OCI-LY1 (cell line): ENCODE data around the gene TMEM115.

Experiments
- H2AFZ ChIP-seq: fragments of 200-600 bp; sonication (generic), shearing (Covaris generic); 2 replicates; pipeline ENCODE4 v1.6.0; 2014; ENCODE audit warnings: antibody characterized with exemption, mild to moderate bottlenecking, low read length
- H3F3A ChIP-seq: fragments of 200-600 bp; sonication (generic), shearing (Covaris generic); 2 replicates; pipeline ENCODE4 v1.6.0; 2014; ENCODE audit warnings: mild to moderate bottlenecking, antibody characterized with exemption, low read length, moderate library complexity; ENCODE audit not compliant: insufficient read depth
- H3K27ac ChIP-seq: fragments of 200-600 bp; sonication (generic); 2 replicates; pipeline ENCODE4 v1.5.1; 2014; ENCODE audit warnings: low read length, mixed run types, mild to moderate bottlenecking, low read depth; ENCODE audit not compliant: poor library complexity, severe bottlenecking
- H3K27me3 ChIP-seq: fragments of 200-600 bp; sonication (generic); 2 replicates; pipeline ENCODE4 v1.6.0; 2014; ENCODE audit warnings: antibody characterized with exemption, mild to moderate bottlenecking, low read length, moderate library complexity; ENCODE audit not compliant: insufficient read depth
- H3K36me3 ChIP-seq: fragments of 200-600 bp; sonication (generic); 2 replicates; pipeline ENCODE4 v1.6.1; 2014; ENCODE audit warnings: mild to moderate bottlenecking, antibody characterized with exemption, low read length, moderate library complexity, mixed read lengths; ENCODE audit not compliant: insufficient read depth
- H3K4me1 ChIP-seq: fragments of 200-600 bp; sonication (generic); 2 replicates; pipeline ENCODE4 v1.5.1; 2014; ENCODE audit warnings: mild to moderate bottlenecking, low read length, moderate library complexity; ENCODE audit not compliant: insufficient read depth, severe bottlenecking
- H3K4me2 ChIP-seq: fragments of 200-600 bp; sonication (generic), shearing (Covaris generic); 2 replicates; pipeline ENCODE4 v1.6.1; 2014; ENCODE audit warnings: low read length
- H3K4me3 ChIP-seq: fragments of 200-600 bp; sonication (generic); 2 replicates; pipeline ENCODE4 v1.5.1; 2014; ENCODE audit warnings: low read length, low read depth, mild to moderate bottlenecking, mixed read lengths; ENCODE audit not compliant: poor library complexity, severe bottlenecking
- H3K79me2 ChIP-seq: fragments of 200-600 bp; shearing (Covaris generic); 2 replicates; pipeline ENCODE4 v1.6.1; 2016; ENCODE audit warnings: mixed run types, low read length, mixed read lengths; ENCODE audit not compliant: insufficient read depth
- H3K9ac ChIP-seq: fragments of 200-600 bp; sonication (generic), shearing (Covaris generic); 2 replicates; pipeline ENCODE4 v1.6.1; 2014; ENCODE audit warnings: mild to moderate bottlenecking, low read length, mixed read lengths
- H3K9me2 ChIP-seq: fragments of 200-600 bp; sonication (generic), shearing (Covaris generic); 2 replicates; pipeline ENCODE4 v1.6.1; 2014; ENCODE audit warnings: low read depth, mild to moderate bottlenecking, low read length, mixed read lengths
- H3K9me3 ChIP-seq: fragments of 200-600 bp; shearing (Covaris generic); 2 replicates; pipeline ENCODE4 v1.6.1; 2014; ENCODE audit warnings: low read length, mixed read lengths
- H4K20me1 ChIP-seq: fragments of 200-600 bp; sonication (generic), shearing (Covaris generic); 2 replicates; pipeline ENCODE4 v1.6.0; 2016; ENCODE audit warnings: mild to moderate bottlenecking, low read length; ENCODE audit not compliant: insufficient read depth
- CTCF ChIP-seq: fragments of 200-600 bp; sonication (generic), shearing (Covaris generic); IDR thresholded peaks from 2 replicates; pipeline ENCODE4 v1.5.1; 2017; ENCODE audit warnings: mild to moderate bottlenecking, antibody characterized with exemption, low read length, moderate library complexity, mixed read lengths
- EZH2 ChIP-seq: fragments of 200-600 bp; sonication (generic), shearing (Covaris generic); IDR thresholded peaks from 2 replicates; pipeline ENCODE4 v1.8.0; 2017; ENCODE audit warnings: borderline replicate concordance, mixed run types, mild to moderate bottlenecking, antibody characterized with exemption, low read length, moderate library complexity, mixed read lengths

TMEM115 gene

GRCh38 chr3:50319894-50320625 lies 39.3 kb downstream of the TMEM115 start:
- peaks cover 53% of the 10 kb centered on the region for H3K4me1 ChIP-seq
- H3F3A ChIP-seq: no peaks in the 10 kb centered on the region
- H3K4me2 ChIP-seq: peak overlapping the region; percentile 90
- no peaks in the 10 kb centered on the region for H3K27me3 ChIP-seq
- peaks cover 3% of the 10 kb centered on the region; the same call in 1 of the 2 replicates for H3K36me3 ChIP-seq
- H3K79me2 ChIP-seq: no peaks in the 10 kb centered on the region
- no peaks in the 10 kb centered on the region for H4K20me1 ChIP-seq
- peak overlapping the region; percentile 84 for H3K4me3 ChIP-seq
- peak overlapping the region; percentile 76 for H3K9ac ChIP-seq
- H3K9me2 ChIP-seq: no peaks in the 10 kb centered on the region
- no peak overlapping the region for H2AFZ ChIP-seq
- no peaks in the 10 kb centered on the region for H3K9me3 ChIP-seq
- no peak overlapping the region for H3K27ac ChIP-seq
- peak; percentile 6; the same call in 1 of the 2 replicates for TF ChIP-seq CTCF
- no peak for TF ChIP-seq EZH2

- no peaks in the 10 kb centered on the region for H3K27me3 ChIP-seq
- H3K79me2 ChIP-seq: no peaks in the 10 kb centered on the region
- H3K36me3 ChIP-seq: no peaks in the 10 kb centered on the region
- no peaks in the 10 kb centered on the region for H4K20me1 ChIP-seq
- peak overlapping the region; percentile 48 for H3K4me2 ChIP-seq
- H2AFZ ChIP-seq: no peak overlapping the region
- H3K9ac ChIP-seq: no peak overlapping the region; the same call in 1 of the 2 replicates
- H3K9me3 ChIP-seq: no peaks in the 10 kb centered on the region
- H3K4me1 ChIP-seq: peaks cover 53% of the 10 kb centered on the region
- H3K27ac ChIP-seq: peak overlapping the region; percentile 69
- H3K4me3 ChIP-seq: peak overlapping the region; percentile 24
- no peaks in the 10 kb centered on the region for H3F3A ChIP-seq
- H3K9me2 ChIP-seq: no peaks in the 10 kb centered on the region
- TF ChIP-seq EZH2 (no peak), CTCF (no peak)
Measured at GRCh38 chr3:50319181-50319893, 40.0 kb downstream of the TMEM115 start.

- H3K4me3 ChIP-seq: peak overlapping the region; percentile 24
- no peak overlapping the region; the same call in 1 of the 2 replicates for H3K9ac ChIP-seq
- no peaks in the 10 kb centered on the region for H4K20me1 ChIP-seq
- H3K36me3 ChIP-seq: no peaks in the 10 kb centered on the region
- peak overlapping the region; percentile 48 for H3K4me2 ChIP-seq
- H3K9me3 ChIP-seq: no peaks in the 10 kb centered on the region
- H3K27me3 ChIP-seq: no peaks in the 10 kb centered on the region
- H3F3A ChIP-seq: no peaks in the 10 kb centered on the region
- peaks cover 53% of the 10 kb centered on the region for H3K4me1 ChIP-seq
- no peaks in the 10 kb centered on the region for H3K79me2 ChIP-seq
- H3K27ac ChIP-seq: peak overlapping the region; percentile 69
- TF ChIP-seq EZH2 (no peak), CTCF (no peak)
- no peaks in the 10 kb centered on the region for H3K9me2 ChIP-seq
- no peak overlapping the region for H2AFZ ChIP-seq
Measured at GRCh38 chr3:50318615-50319014, 40.7 kb downstream of the TMEM115 start.
